ES-I3 (cell line): ENCODE data around the gene ATAD3C.
"Not testable (repeated sequence)": the region's sequence is repeated elsewhere in the genome, so short reads cannot be mapped to it uniquely, and the experiment has no call there.

Source experiments
- H3K36me3 ChIP-seq: 2 replicates; pipeline ENCODE4 v1.6.1; 2013; ENCODE audit warnings: mild to moderate bottlenecking, low read length, control low read depth, moderate library complexity; ENCODE audit not compliant: insufficient read depth
- H3K4me1 ChIP-seq: 2 replicates; pipeline ENCODE4 v1.6.1; 2013; ENCODE audit warnings: mild to moderate bottlenecking, control low read depth, low read length; ENCODE audit not compliant: insufficient read depth
- H3K9ac ChIP-seq: 2 replicates; pipeline ENCODE4 v1.6.1; 2013; ENCODE audit warnings: low read depth, mild to moderate bottlenecking, low read length, moderate library complexity
- H3K9me3 ChIP-seq: 2 replicates; pipeline ENCODE4 v1.6.1; 2013; ENCODE audit warnings: mild to moderate bottlenecking, low read length, moderate library complexity; ENCODE audit not compliant: control insufficient read depth, insufficient read depth

ATAD3C gene

DNA sequence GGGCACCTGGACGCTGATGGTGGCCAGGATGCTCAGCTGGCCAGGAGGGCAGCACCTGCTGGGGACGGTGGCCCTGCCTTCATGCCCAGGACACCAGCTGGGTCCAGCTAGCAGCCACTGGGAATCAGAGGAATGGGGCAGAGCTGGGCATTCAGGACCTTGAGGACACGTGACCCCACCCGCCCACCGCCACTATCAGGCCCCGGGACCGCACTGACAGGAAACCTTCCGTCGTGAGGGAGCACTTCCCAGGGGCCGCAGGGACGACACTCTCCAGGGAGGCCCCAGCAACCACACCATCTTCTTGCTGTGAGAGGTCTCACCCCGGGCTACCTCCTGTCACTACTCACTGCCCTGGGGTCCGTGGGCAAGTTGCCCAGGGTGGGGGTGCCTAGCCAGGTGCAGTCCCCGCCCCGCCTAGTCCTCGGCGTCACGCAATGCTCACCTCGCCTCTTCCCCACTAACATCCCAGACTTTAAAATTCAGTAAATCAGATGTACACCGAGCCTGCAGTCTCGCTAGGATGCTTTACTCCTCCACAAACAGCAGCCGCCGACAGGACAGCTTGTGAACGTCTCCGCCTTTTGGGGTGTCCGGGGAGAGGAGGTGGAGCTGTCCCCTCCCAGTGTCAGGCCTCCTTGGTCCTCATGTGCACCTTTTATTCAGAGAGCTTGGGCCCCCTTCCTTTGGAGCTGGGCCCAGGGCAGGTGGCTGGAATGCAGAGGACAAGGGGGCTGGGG, 9.1 kb upstream of the ATAD3C start:
- no peaks in the 10 kb centered on the region for H3K36me3 ChIP-seq
- H3K4me1 ChIP-seq, result no peaks in the 10 kb centered on the region; the same call in 1 of the 2 replicates
- H3K9ac ChIP-seq, result no peak overlapping the region
- H3K9me3 ChIP-seq, result no peaks in the 10 kb centered on the region

DNA sequence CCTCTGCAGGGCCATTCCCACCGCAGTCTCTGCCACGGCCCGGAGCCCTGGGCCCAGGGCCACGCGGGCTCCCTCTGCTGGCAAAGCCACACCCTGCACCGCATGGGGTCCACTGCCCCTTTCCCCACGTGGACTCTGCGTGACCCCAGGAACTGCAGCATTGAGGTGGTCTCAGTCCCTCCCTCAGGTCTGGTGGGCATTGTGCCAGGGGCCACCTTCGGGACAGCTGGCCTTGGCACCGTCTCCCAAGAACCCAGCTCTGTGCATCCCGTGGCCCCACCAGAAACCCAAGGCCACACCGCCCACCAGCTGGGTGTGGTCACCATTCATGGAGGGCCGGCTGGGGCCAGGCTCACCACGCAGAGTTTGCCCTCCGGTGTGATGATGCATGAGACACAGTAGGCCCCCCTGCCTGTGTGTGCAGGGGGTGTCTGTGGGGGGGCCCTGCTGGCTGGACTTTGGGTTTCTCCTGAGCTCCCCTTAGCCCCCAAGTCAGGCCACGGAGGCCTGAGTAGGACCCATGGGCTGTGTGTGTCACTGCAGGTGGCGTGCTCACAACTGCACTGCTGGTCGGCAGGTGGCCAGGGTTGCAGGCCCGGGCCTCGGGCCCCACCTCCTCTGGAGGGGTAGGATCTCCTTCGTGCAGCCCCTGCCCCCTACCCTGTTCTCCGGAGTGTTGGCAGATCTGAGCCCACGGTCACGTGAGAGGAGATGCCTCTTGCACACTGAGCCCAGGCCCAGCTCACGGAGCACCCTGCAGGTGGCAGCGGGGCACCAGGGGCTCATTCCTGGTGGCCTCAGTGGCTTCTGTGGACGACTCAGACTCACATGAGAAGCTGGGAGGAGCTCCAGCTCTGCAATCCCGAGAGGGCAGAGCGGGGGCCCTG, 8.2 kb upstream of the ATAD3C start:
- Histone ChIP-seq H3K9me3 (no peaks in the 10 kb centered on the region), H3K9ac (no peak overlapping the region), H3K36me3 (no peaks in the 10 kb centered on the region), H3K4me1 (no peaks in the 10 kb centered on the region; the same call in 1 of the 2 replicates)

GRCh38 chr1:1442069-1442770, 7.3 kb upstream of the ATAD3C start:
- Histone ChIP-seq H3K9ac (no peak overlapping the region), H3K36me3 (no peaks in the 10 kb centered on the region), H3K4me1 (no peaks in the 10 kb centered on the region; the same call in 1 of the 2 replicates), H3K9me3 (no peaks in the 10 kb centered on the region)

- not testable (repeated sequence) for H3K9ac ChIP-seq, H3K4me1 ChIP-seq, H3K9me3 ChIP-seq
Measured at GRCh38 chr1:1446631-1447030, 2.9 kb upstream of the ATAD3C start.

GRCh38 chr1:1450616-1451015, 1.1 kb downstream of the ATAD3C start:
- not testable (repeated sequence) for H3K36me3 ChIP-seq, H3K9me3 ChIP-seq, H3K4me1 ChIP-seq, H3K9ac ChIP-seq

More at GRCh38 chr1:1446631-1447030, 2.9 kb upstream of the ATAD3C start:
- H3K36me3 ChIP-seq, result not testable (repeated sequence)

DNA sequence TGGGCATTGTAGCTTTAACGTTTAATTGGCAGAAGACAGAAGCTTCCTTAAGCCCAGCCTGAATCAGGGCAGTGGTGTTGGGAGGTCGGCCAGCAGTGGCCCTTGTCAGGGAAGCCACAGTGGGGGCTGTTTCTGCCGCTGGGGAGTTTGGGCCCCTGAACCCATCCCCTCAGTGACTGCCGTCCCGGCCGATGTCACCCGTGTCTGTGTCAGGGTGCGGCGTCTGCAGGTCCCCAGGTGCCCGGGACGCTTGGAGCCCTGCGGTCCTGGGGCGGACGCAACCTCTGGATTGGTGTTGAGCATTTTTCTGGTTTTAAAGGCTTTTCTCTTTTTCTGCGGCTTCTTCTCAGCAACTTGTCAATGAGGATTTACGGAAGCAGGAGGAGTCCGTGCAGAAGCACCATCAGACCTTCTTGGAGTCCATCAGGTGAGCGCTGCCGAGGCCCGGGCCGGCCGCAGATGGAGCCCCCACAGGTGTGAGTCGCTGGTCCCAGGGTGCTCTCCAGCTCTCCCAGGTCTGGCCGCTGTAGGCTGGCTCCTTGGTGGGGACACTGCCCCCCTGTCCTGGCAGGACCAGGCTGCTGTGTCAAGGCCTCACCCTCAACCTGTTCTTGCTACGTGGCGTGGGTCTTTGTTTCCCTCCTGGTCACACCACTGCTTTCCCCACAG, 2.3 kb downstream of the ATAD3C start:
- Histone ChIP-seq H3K9me3 (no peaks in the 10 kb centered on the region), H3K4me1 (no peaks in the 10 kb centered on the region), H3K9ac (no peak overlapping the region), H3K36me3 (no peaks in the 10 kb centered on the region)

GRCh38 chr1:1452365-1452739, 2.9 kb downstream of the ATAD3C start:
- H3K9ac ChIP-seq, H3K4me1 ChIP-seq, H3K36me3 ChIP-seq, H3K9me3 ChIP-seq: not testable (repeated sequence)

GRCh38 chr1:1452882-1453281, 3.4 kb downstream of the ATAD3C start:
- Histone ChIP-seq H3K36me3 (no peaks in the 10 kb centered on the region), H3K9me3 (no peaks in the 10 kb centered on the region), H3K9ac (no peak overlapping the region), H3K4me1 (no peaks in the 10 kb centered on the region)

DNA sequence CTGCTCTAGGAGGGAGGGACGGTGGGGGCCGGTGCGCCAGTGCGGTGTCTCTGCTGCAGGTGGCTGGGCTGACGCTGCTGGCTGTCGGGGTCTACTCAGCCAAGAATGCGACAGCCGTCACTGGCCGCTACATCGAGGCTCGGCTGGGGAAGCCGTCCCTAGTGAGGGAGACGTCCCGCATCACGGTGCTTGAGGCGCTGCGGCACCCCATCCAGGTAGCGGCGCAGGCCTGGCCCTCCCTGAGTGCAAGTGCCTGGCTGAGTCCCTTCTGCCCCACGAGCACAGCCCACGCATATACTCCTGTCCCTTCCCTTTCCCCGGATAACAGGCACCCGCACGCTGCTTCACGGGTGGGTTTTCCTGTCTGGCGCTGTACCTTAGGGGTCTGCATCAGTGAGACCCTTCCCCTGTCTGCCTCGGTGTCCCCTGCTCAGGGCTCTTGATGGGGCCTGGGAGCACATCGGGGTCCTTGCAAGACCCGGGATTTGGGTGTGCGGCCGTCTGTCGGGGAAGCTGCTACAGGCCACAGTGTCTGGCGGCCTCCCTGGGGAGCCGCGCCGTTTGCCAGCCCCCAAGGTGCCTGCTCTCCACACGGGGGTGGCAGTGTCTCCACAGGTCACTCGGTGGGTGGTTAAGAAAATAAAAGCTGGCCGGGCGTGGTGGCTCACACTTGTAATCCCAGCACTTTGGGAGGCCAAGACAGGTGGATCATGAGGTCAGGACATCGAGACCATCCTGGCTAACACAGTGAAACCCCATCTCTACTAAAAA, 5.0 kb downstream of the ATAD3C start:
- H3K9me3 ChIP-seq, H3K9ac ChIP-seq, H3K36me3 ChIP-seq, H3K4me1 ChIP-seq: not testable (repeated sequence)

- Histone ChIP-seq H3K4me1 (no peaks in the 10 kb centered on the region), H3K9ac (no peak overlapping the region), H3K36me3 (no peaks in the 10 kb centered on the region), H3K9me3 (no peaks in the 10 kb centered on the region)
Measured at GRCh38 chr1:1455366-1455884, 5.9 kb downstream of the ATAD3C start.

DNA sequence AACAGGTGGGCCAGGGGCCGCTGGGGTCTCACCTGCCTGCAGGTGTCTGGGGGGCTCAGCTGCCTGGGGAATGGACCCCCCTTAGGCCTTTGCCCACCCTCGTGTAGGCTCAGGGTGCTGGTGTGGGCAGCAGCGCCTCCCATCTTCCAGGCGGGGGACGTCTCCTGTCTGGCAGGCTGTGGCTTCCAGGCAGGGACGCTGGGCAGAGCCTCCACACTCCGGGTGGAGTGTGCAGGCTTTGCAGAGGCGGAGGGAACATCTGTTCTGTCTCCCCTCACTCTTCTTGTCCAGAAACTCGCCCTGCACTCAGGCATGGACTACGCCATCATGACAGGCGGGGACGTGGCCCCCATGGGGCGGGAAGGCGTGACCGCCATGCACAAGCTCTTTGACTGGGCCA, 6.4 kb downstream of the ATAD3C start:
- H3K4me1 ChIP-seq, H3K36me3 ChIP-seq, H3K9ac ChIP-seq, H3K9me3 ChIP-seq: not testable (repeated sequence)

- not testable (repeated sequence) for H3K4me1 ChIP-seq, H3K9ac ChIP-seq, H3K9me3 ChIP-seq, H3K36me3 ChIP-seq
Measured at GRCh38 chr1:1456683-1457255, 7.3 kb downstream of the ATAD3C start.

- H3K9ac ChIP-seq, H3K4me1 ChIP-seq, H3K9me3 ChIP-seq, H3K36me3 ChIP-seq: not testable (repeated sequence)
Measured at GRCh38 chr1:1459156-1459555, 9.7 kb downstream of the ATAD3C start.
